ENCODE results near the gene ABCB9. TPM values are rescaled to one million over a fixed set of nuclear protein-coding genes. Genes with fewer than 3 reads are reported as not detected.

The ABCB9 gene
- total RNA-seq, 1 experiment from 2014 or later, result 14.7 TPM

DNA sequence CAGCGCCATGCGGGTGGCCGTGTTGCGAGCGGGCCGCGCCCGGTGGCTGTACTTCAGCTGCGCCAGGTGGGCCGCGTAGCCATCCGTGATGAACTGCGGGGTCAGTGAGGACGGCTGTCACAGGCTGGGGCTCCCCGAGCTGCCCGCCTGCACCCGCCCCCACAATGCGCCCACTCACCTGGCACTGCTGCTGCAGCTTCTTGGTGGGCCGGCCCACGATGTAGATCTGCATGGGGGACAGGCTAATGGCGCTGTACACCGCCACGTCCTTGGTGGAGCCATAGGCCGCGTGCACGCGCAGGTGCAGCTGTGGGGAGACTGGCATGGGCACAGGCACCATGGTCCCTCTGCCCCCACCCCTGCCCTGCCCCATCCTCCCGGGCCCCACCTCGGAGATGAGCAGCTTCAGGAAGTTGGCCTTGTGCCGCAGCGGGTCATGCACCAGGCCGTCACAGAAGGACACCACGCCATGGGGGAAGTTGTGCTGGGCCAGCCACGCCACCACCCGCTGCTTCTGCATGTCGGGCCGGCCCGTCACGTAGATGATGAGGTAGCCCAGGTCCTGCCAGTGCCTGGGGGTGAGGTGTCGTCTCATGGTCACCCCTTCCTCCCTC, 20.1 kb upstream of the ABCB9 start:
- Histone ChIP-seq H3K4me3 (replicated peaks in 1 of 2; ENCODE audit: low read depth in 1 of 2, low read length in 2 of 2) (no peak overlapping the region), H3K9me3 (ENCODE audit: control insufficient read depth in 1 of 2, insufficient read depth in 1 of 2, low read depth in 1 of 2, low read length in 2 of 2) (no peaks in the 10 kb centered on the region), H3K4me1 (ENCODE audit: control insufficient read depth in 1 of 2, insufficient read depth in 2 of 2, low read length in 2 of 2) (peaks cover 6 to 11% of the 10 kb centered on the region in 2 experiments; a peak in 3 of 4 replicates), H3K9ac (ENCODE audit: low read length) (no peak overlapping the region), H2AFZ (ENCODE audit: low read depth, low read length, poor library complexity, severe bottlenecking) (no peak overlapping the region), H3K9me2 (ENCODE audit: insufficient read depth) (no peaks in the 10 kb centered on the region), H3K4me2 (ENCODE audit: low read length) (no peak overlapping the region), H3K27ac (ENCODE audit: low read depth, low read length) (no peak overlapping the region), H4K20me1 (ENCODE audit: insufficient read depth) (no peaks in the 10 kb centered on the region), H3K79me2 (ENCODE audit: insufficient read depth, low read length) (peaks cover 11% of the 10 kb centered on the region), H3K36me3 (ENCODE audit: control insufficient read depth in 1 of 2, insufficient read depth in 2 of 2, low read length in 2 of 2) (peaks cover 0 to 2% of the 10 kb centered on the region in 2 experiments; a peak in 2 of 4 replicates), H3K27me3 (ENCODE audit: insufficient read depth, low read length) (no peaks in the 10 kb centered on the region)
- BruUV-seq (replicated peaks), result no TSS peak
- POLR2A ChIA-PET, result no interaction called here
- CTCF ChIA-PET, result no interaction called here
- RAD21 ChIA-PET (ENCODE audit: low non-redundant PET in 1 of 2, low total read pairs in 2 of 2, uncharacterized antibody in 2 of 2, unreplicated experiment in 2 of 2), result no interaction called here
- TF ChIP-seq EGR1 (IDR thresholded peaks at IDR 0.05; ENCODE audit: low read depth) (no peak), SRF (IDR thresholded peaks at IDR 0.05; ENCODE audit: low read depth) (no peak), SIN3A (IDR thresholded peaks at IDR 0.05; ENCODE audit: low read depth) (no peak), ZNF274 (IDR thresholded peaks at IDR 0.05; ENCODE audit: low read depth, low read length) (no peak), JUND (IDR thresholded peaks at IDR 0.05) (no peak), SP1 (IDR thresholded peaks at IDR 0.05; ENCODE audit: low read depth) (no peak), CBX3 (IDR thresholded peaks at IDR 0.05; ENCODE audit: low read depth) (no peak), ZFX (IDR thresholded peaks at IDR 0.05) (no peak), EZH2phosphoT487 (IDR thresholded peaks at IDR 0.05; ENCODE audit: borderline replicate concordance) (no peak), REST (IDR thresholded peaks at IDR 0.05; ENCODE audit: low read depth) (no peak), POLR2AphosphoS5 (IDR thresholded peaks at IDR 0.05; ENCODE audit: low read depth, low read length) (no peak), EZH2 (IDR thresholded peaks at IDR 0.05) (no peak), RAD21 (IDR thresholded peaks at IDR 0.05; ENCODE audit: low read depth) (no peak), ELF1 (IDR thresholded peaks at IDR 0.05; ENCODE audit: borderline replicate concordance, low read depth) (no peak), TCF7L2 (IDR thresholded peaks at IDR 0.05; ENCODE audit: borderline replicate concordance, extremely low read depth, insufficient read depth, insufficient read length) (no peak), YY1 (IDR thresholded peaks at IDR 0.05; ENCODE audit: extremely low read depth, insufficient replicate concordance, low read depth, low read length) (no peak)
- TF ChIP-seq, protein P1, sequence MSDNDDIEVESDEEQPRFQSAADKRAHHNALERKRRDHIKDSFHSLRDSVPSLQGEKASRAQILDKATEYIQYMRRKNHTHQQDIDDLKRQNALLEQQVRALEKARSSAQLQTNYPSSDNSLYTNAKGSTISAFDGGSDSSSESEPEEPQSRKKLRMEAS (IDR thresholded peaks at IDR 0.05), result no peak
- TF ChIP-seq, protein P2, sequence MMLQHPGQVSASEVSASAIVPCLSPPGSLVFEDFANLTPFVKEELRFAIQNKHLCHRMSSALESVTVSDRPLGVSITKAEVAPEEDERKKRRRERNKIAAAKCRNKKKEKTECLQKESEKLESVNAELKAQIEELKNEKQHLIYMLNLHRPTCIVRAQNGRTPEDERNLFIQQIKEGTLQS (IDR thresholded peaks at IDR 0.05), result no peak
- ATAC-seq (no peak), DNase-seq (ENCODE audit: low read depth, low spot score) (no peak)
- intact Hi-C loops (cut with micrococcal nuclease), result no loop called here

Measured in HCT116 (cell line).